ENCODE measurements around the gene NBR1.
"Not testable (repeated sequence)": the region's sequence is repeated elsewhere in the genome, so short reads cannot be mapped to it uniquely, and the experiment has no call there.

NBR1 gene, protein sequence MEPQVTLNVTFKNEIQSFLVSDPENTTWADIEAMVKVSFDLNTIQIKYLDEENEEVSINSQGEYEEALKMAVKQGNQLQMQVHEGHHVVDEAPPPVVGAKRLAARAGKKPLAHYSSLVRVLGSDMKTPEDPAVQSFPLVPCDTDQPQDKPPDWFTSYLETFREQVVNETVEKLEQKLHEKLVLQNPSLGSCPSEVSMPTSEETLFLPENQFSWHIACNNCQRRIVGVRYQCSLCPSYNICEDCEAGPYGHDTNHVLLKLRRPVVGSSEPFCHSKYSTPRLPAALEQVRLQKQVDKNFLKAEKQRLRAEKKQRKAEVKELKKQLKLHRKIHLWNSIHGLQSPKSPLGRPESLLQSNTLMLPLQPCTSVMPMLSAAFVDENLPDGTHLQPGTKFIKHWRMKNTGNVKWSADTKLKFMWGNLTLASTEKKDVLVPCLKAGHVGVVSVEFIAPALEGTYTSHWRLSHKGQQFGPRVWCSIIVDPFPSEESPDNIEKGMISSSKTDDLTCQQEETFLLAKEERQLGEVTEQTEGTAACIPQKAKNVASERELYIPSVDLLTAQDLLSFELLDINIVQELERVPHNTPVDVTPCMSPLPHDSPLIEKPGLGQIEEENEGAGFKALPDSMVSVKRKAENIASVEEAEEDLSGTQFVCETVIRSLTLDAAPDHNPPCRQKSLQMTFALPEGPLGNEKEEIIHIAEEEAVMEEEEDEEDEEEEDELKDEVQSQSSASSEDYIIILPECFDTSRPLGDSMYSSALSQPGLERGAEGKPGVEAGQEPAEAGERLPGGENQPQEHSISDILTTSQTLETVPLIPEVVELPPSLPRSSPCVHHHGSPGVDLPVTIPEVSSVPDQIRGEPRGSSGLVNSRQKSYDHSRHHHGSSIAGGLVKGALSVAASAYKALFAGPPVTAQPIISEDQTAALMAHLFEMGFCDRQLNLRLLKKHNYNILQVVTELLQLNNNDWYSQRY

DNA sequence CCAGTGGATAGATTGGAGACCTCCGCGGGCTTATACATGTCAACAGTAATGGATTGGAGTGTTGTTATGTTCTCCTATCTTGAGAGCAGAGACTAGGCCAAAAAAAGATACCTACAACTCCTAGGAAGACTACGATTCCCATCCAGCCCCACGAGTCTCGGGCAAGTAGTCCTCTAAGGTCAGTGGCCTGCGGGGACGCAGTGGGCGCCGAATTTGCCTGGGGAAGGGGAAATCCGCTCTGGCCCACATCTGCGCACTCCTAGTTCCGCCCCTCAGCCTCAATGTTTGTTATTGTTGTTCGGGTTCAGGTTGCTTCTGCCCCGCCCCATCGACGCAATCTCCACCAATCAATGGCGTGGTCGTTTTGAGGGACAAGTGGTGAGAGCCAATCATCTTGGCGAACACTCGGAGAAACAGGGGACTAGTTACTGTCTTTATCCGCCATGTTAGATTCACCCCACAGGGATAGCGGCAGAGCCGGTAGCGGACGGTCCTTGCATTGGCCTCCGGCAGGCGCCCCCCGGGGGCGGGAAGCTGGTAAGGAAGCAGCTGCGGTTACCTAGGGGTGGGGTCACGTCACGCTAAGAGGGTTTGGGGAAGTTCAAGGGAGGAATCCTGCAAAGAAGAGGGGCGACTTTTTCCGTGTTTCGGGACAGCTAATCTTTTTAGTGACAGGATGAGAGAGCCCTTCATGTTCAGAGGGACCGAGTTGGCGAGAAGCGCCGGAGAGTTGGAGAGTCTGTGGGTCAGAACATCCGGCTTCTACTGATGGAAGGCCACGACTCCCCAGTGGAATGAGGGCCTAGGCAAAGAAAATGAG lies at the start of gene NBR1:
Gene NBR1 (plus strand): TSS at position 449 of the 820 bp plus-strand sequence. CDS start 4,586 bp downstream, outside the sequence.
- DNase-seq, result peak; percentile 95

DNA sequence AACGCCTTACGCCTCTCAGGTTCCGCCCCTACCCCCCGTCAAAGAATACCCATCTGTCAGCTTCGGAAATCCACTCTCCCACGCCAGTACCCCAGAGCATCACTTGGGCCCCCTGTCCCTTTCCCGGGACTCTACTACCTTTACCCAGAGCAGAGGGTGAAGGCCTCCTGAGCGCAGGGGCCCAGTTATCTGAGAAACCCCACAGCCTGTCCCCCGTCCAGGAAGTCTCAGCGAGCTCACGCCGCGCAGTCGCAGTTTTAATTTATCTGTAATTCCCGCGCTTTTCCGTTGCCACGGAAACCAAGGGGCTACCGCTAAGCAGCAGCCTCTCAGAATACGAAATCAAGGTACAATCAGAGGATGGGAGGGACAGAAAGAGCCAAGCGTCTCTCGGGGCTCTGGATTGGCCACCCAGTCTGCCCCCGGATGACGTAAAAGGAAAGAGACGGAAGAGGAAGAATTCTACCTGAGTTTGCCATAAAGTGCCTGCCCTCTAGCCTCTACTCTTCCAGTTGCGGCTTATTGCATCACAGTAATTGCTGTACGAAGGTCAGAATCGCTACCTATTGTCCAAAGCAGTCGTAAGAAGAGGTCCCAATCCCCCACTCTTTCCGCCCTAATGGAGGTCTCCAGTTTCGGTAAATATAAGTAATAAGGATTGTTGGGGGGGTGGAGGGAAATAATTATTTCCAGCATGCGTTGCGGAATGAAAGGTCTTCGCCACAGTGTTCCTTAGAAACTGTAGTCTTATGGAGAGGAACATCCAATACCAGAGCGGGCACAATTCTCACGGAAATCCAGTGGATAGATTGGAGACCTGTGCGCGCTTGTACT lies 45.7 kb upstream of the NBR1 start, which contains the start of gene BRCA1:
Gene BRCA1 (minus strand): TSS at position 232 of the 834 bp plus-strand sequence. CDS start 1,268 bp downstream, outside the sequence.
- DNase-seq, result peak; percentile 94

DNA sequence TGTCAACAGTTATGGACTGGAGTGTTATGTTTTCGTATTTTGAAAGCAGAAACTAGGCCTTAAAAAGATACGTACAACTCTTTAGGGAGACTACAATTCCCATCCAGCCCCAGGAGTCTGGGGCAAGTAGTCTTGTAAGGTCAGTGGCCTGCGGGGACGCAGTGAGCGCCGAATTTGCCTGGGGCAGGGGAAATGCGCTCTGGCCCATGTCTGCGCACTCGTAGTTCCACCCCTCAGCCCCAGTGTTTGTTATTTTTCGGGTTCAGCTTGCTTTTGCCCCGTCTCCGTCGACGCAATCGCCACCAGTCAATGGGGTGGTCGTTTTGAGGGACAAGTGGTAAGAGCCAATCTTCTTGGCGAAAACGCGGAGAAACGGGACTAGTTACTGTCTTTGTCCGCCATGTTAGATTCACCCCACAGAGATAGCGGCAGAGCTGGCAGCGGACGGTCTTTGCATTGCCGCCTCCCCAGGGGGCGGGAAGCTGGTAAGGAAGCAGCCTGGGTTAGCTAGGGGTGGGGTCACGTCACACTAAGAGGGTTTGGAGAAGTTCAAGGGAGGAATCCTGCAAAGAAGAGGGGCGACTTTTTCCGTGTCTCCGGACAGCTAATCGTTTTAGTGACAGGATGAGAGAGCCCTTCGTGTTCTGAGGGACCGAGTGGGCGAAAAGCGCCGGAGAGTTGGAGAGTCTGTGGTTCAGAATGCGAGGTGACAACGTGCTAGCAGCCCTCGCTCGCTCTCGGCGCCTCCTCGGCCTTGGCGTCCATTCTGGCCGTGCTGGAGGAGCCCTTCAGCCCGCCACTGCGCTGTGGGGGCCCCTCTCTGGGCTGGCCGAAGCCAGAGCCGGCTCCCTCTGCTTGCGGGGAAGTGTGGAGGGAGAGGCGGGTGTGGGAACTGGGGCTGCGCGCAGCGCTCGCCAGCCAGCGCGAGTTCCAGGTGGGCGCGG lies 44.8 kb upstream of the NBR1 start:
- DNase-seq, result no peak

DNA sequence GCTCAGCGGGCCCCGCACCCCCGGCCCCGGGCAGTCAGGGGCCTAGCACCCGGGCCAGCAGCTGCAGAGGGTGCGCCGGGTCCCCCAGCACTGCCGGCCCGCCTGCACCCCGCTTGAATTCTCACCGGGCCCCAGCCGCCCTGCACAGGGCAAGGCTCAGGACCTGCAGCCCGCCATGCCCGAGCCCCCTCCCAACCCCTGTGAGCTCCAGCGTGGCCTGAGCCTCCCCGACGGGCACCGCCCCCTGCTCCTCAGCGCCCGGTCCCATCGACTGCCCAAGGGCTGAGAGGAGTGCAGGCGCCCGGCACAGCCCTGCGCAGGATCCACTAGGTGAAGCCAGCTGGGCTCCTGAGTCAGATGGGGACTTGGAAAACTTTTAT lies 44.1 kb upstream of the NBR1 start:
- no peak for DNase-seq

DNA sequence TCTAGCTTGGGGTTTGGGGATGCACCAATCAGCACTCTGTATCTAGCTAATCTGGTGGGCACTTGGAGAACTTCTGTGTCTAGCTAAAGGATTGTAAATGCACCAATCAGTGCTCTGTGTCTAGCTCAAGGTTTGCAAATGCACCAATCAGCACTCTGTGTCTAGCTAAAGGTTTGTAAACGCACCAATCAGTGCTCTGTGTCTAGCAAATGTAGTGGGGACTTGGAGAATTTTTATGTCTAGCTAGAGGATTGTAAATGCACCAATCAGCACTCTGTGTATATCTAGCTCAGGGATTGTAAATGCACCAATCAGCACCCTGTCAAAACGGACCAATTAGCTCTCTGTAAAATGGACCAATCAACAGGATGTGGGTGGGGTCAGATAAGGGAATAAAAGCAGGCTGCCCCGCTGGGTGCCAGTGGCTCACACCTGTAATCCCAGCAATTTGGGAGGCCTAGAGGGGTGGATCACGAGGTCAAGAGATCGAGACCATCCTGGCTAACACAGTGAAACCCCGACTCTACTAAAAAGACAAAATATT lies 43.6 kb upstream of the NBR1 start:
- not testable (repeated sequence) for DNase-seq

DNA sequence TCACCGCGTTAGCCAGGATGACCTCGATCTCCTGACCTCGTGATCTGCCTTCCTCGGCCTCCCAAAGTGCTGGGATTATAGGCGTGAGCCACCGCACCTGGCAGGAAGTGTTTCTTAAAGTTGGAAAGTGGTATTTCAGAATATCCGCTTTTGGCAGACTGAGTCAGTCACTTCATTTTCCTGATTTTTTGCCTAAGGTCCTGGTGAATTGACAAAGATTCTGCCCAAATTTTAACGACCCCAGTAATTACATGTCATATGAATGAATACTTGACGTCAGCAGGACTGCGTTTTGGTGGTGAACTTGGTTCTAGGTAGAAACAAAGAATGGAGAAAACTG lies 41.4 kb upstream of the NBR1 start:
- DNase-seq, result no peak

DNA sequence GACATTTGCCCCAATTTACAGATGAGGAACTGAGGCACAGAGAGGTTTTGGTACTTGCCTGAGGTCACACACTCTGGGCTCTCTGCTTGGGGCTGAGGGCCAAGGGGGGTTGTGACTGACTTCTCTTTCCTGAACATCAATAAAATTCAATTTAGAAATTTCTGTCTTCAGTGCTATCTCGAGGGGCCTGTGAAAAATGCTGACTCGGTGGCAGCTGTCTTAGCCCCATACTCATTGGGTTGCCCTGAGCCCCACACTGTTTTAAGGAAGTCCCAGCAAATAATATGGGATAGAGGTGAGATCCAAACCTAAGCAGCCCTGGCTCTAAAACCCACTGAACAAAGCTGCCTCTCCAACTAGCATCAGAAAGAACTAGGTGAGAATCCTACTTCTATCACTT lies 38.9 kb upstream of the NBR1 start:
- DNase-seq, result no peak

DNA sequence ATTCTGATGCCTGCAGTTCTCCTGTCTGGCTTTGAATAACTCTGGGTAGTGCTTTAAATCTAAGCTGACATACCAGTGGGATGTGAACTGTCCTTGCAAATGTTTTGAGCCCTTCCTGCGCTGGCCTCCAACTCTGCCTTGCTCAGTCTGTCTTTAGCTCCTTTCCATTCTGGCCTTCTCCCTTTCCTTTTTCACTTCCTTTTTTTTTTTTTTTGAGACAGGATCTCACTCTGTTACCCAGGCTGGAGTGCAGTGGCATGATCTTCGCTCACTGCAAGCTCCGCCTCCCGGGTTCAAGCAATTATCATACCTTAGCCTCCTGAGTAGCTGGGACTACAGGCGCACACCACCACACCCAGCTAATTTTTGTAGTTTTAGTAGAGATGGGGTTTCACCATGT lies 37.6 kb upstream of the NBR1 start:
- not testable (repeated sequence) for DNase-seq

DNA sequence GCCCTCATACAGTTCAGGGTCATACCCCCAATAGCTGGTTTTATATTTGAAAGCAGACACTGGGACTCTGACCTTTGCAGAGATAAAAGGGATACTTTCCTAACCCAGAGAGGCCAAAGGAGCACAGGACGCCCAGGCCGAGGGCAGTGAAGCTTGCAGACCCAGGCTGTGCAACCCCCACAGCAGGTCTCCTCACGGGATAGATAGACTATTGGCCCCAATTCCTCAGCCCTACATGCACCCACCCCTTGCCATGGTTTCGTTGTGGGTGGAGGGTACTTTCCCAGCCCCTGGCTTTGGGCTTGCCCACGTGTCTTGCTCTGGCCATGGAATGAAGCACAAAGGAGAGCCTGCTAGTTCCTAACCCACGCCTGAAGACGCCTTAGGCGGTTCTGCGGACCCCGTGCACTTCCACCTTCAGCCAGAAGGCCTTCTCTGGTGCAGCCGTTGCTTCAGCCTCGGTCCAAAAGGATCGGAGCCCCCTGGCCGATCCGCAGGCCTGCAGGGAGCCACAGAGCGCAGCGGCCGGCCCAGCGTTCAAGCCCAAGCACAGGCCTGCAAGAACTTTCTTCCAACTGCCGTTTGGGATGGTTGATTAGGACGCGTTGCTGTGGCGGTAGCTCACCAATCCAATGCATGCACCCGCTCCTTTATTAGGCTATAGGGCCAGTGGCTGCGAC lies 36.1 kb upstream of the NBR1 start:
- DNase-seq, result no peak

DNA sequence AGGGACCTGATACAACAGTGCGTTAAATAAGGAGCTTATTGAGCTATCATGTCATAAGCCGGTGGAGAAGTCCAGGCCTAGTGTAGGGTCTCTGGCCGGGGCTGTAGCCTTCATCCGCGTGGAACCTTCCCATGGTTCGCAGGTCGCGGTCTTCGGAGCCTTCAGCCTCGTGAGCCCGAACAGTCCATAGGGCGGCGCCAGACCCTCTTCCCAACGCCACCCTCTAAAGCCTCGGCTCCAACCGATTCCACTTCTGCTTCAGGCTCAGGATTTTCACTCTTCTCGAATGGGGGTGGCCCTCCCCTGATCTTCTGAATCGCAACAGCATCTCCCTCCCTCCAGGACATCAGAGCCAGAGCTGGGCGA lies 35.6 kb upstream of the NBR1 start:
- DNase-seq, result no peak

DNA sequence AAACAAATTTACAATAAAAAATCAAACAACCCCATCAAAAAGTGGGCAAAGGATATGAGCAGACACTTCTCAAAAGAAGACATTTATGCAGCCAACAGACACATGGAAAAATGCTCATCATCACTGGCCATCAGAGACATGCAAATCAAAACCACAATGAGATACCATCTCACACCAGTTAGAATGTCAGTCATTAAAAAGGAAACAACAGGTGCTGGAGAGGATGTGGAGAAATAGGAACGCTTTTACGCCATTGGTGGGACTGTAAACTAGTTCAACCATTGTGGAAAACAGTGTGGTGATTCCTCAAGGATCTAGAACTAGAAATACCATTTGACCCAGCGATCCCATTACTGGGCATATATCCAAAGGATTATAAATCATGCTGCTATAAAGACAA lies 34.4 kb upstream of the NBR1 start:
- not testable (repeated sequence) for DNase-seq

DNA sequence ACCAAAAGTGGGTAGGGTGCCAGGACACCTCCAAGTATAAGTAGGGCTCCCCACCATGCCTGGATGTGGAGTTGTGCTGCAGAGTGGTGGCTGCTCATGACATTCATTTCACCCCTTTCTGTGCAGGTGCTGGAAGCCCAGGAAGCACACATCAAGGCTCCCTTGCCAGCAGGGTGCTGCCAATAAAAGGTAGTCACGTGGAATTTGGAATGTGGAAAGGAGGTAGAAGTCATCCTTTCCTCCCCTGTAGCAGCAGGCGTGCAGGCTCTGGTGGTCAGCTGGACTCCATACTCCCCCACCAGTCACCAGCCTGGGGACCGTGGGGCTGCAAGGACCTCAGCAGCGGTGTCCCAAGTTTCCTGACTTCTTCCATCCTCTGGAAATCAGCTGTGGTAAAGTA lies 32.5 kb upstream of the NBR1 start:
- not testable (repeated sequence) for DNase-seq

DNA sequence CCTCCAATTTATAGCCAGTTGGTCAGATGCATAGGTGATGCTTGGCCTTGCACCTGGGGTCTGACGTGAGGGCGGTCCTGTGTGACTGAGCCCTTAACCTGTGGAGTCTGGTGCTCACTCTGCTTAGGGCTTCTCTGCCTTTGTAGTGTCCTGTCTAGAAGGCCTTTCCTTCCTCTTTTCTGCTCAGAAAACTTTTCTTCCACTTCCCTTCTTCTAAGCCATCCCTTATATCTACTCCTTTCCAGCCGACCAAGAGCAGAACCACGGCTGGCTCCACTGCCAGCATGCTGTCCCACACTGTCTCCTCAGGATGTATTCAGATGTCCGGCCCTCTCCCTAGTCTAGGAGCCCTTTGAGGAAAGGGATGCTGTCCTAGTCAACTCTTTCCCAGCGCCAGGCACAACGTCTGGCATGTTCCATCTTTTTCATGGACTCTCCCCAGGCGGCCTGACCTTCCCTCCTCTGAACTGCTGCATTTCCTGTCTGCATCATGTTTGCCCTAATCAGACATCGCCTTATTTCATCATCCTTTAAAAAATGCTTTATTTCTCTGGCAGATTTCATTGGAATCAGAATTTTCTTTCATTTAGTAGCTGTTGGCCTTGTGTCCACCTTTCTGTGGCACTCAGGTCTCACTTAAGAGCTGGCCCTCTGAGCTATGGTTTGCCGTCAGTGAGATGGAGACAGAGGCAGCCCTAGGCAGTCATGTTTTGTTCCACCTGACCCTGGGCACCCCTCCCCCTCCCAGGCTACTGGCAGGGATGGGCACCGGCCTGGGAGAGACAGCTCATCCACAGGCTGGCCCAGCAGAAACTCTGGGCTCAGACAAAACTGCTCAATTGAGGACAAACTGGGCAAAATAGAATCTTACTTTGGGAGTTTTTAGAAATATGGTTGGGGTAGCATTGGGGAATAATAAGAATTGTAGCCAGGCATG lies 30.4 kb upstream of the NBR1 start:
- DNase-seq, result no peak

DNA sequence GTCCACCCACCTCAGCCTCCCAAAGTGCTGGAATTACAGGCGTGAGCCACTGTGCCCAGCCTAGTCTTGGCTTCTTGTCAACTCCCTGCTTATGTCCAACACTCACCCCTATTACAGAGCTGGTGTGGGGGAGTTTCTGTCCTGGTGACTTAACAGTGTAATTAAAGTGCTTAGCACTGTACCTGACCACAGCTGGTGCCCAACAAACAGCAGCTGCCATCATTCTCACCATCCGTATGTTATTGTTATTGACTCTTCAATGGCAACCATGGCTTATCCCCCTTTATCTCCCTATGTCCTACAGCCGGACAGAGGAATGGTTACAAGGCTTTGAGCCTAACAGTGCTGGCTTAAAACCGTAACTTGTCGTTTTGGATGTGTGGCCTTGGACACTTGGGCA lies 28.9 kb upstream of the NBR1 start:
- DNase-seq, result no peak

DNA sequence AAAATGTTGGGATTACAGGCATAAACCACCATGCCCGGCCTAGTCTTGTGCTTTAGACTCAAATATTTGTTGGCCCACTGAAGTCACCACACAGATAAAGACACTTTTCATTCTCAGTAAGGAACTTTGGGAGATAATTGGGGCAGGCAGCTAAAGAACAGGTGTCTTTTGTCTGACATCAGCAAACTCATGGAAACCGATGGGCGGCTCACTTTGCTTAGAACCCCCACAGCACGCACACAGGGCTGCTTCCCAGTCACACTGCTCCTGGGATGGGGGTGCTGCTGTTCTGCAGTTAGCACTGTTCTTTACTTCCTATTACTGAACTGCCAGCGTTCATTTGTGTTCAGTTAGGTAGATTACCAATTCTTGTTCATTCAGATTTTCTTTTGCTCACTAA lies 27.8 kb upstream of the NBR1 start:
- no peak for DNase-seq

DNA sequence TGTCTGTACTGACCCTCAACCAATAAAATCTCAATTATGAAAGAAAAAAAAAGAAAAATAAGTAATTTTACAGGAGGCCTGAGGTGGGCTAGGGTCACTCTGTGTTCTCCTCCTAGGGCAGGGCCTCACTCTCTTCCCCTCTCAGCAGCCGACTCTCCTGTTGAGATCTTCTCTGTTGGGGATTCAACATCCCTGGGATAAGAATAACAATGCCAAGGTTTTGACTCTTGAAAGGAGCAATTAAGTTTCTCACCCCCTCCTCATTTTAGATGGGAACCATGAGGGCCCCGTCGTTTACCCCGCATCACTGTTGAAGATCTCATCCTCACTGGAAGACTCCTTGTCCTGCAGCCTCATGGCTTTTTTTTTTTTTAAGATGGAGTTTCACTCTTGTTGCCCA lies 24.4 kb upstream of the NBR1 start:
- DNase-seq, result no peak

DNA sequence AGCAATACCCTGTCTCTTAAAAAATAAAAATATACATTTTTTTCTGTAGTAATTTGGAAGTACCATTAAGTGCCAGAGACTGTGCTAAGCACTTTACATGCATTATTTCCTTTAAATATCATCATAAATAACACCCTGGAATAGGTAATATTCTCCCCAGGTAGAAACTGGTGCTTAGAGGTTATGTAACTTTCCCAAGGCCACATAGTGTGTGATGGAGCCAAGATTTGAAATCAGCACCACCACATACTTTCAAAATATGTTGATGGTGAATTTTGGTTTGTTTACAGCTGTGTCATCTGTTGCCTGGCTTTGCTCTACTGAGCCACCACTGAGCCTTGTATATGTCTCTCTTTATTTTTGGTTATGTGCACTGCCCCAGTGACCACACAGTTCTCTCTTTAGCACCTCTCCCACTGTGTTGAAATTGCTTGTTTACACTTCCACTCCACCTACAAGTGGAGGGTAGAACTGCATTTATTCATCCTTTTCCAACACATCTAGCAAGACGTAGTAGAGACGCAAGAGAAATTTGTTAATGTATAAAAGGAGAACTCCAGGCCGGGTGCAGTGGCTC lies 19.0 kb upstream of the NBR1 start:
- no peak for DNase-seq

DNA sequence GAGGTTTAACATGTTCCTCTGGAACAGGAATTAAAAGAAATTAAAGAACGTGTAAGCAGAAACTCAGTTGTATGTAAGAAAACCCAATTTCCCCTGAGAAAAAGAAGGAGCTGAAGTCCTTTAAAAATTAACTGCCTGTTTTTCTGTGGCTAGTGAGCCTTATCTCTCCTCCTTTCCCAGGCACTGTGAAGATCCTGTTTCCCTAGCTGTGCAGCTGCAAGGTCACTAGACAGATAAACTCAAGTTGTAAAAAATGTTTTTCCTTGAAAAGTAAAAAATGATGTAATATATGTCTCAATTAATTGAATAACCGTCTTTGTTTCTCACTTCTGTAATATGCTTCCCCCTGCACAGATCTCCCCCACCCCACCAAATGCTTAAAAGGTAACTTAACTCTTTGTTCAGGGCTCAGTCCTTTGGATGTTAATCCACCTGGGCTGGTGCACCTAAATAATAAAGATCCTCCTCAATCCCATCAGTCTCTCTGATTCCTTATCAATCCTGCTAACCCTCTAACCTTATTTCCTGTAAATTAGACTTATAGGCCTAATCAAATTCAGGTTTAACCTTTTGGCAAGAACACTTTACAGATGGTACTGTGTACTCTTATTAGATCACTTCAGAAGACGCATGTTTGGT lies 17.7 kb upstream of the NBR1 start:
- not testable (repeated sequence) for DNase-seq

Data from CD4-positive, alpha-beta T cell treated with Interleukin-6 for 4 hours (primary cell).